Gastroesophageal sphincter (tissue), 4 donors: ENCODE data around the gene ZNF784. TPM values are rescaled to one million over a fixed set of nuclear protein-coding genes. Genes with fewer than 3 reads are reported as not detected.

Experiments used
- ATAC-seq: fragments of 150-250 bp; one replicate; pipeline ENCODE4 v1.9.1; 2016; ENCODE audit warnings: mild to moderate bottlenecking, moderate library complexity
- H3K27ac ChIP-seq, 4 donors: fragments of 200-600 bp; sonication (generic) in 3 of 4; 1 replicate in 3 of 4; 2 replicates in 1 of 4; pipeline ENCODE4 v1.5.1; 2016 to 2019
- H3K27me3 ChIP-seq: fragments of 200-600 bp; sonication (generic); one replicate; pipeline ENCODE4 v1.5.1; 2019
- H3K36me3 ChIP-seq, 2 donors: fragments of 200-600 bp; sonication (generic); one replicate each; pipeline ENCODE4 v1.5.1; 2019; ENCODE audit warnings: control low read depth in 1 of 2
- H3K4me1 ChIP-seq, 3 donors: fragments of 200-600 bp; sonication (generic); 1 replicate in 2 of 3; 2 replicates in 1 of 3; pipeline ENCODE4 v1.5.1; 2016 to 2019; ENCODE audit warnings: control low read depth in 2 of 3
- H3K4me3 ChIP-seq, 2 donors: fragments of 200-600 bp; sonication (generic); one replicate each; pipeline ENCODE4 v1.5.1; 2019; ENCODE audit warnings: mild to moderate bottlenecking in 1 of 2, moderate library complexity in 1 of 2
- H3K9me3 ChIP-seq, 3 donors: fragments of 200-600 bp; sonication (generic); one replicate each; pipeline ENCODE4 v1.5.1; 2017 to 2019; ENCODE audit warnings: control low read depth in 2 of 3
- EP300 ChIP-seq: sonication (generic); formaldehyde crosslinking; IDR thresholded peaks from one replicate; pipeline ENCODE4 v1.6.1; 2017; ENCODE audit warnings: antibody characterized with exemption, mild to moderate bottlenecking
- POLR2A ChIP-seq, 2 donors: fragments of 450-650 bp; IDR thresholded peaks; one replicate each; pipeline ENCODE4 v1.6.1; 2017; ENCODE audit warnings: antibody characterized with exemption in 2 of 2, mild to moderate bottlenecking in 2 of 2, moderate library complexity in 1 of 2
- POLR2AphosphoS5 ChIP-seq: sonication (generic); formaldehyde crosslinking; IDR thresholded peaks from one replicate; pipeline ENCODE4 v1.6.1; 2017; ENCODE audit warnings: antibody characterized with exemption
- WGBS, 2 donors: methylation state at CpG; one replicate each; pipeline ENCODE4 v1.1.5; 2018; ENCODE audit warnings: low coverage in 1 of 2; 5-methylcytosine and 5-hydroxymethylcytosine counted together
- total RNA-seq, 4 donors: library from RNA; depleted of rRNA; stranded (reverse); fragments of >200 nt; gene quantifications; one replicate each; pipeline ENCODE4 v1.1.0, GENCODE V29; 2016
- TF ChIP-seq, protein P1 (sequence below), 4 experiments: fragments of 200-600 bp in 2 of 4; fragments of 450-650 bp in 2 of 4; sonication (generic) in 1 of 4; IDR thresholded peaks; one replicate each; pipeline ENCODE4 v1.5.1; 2017 to 2019; ENCODE audit warnings: antibody characterized with exemption in 4 of 4, mild to moderate bottlenecking in 2 of 4, moderate library complexity in 2 of 4

The ZNF784 gene
- total RNA-seq, 4 donors from 2014 or later, result 0.54 to 8.1 (median 4.8) TPM

DNA sequence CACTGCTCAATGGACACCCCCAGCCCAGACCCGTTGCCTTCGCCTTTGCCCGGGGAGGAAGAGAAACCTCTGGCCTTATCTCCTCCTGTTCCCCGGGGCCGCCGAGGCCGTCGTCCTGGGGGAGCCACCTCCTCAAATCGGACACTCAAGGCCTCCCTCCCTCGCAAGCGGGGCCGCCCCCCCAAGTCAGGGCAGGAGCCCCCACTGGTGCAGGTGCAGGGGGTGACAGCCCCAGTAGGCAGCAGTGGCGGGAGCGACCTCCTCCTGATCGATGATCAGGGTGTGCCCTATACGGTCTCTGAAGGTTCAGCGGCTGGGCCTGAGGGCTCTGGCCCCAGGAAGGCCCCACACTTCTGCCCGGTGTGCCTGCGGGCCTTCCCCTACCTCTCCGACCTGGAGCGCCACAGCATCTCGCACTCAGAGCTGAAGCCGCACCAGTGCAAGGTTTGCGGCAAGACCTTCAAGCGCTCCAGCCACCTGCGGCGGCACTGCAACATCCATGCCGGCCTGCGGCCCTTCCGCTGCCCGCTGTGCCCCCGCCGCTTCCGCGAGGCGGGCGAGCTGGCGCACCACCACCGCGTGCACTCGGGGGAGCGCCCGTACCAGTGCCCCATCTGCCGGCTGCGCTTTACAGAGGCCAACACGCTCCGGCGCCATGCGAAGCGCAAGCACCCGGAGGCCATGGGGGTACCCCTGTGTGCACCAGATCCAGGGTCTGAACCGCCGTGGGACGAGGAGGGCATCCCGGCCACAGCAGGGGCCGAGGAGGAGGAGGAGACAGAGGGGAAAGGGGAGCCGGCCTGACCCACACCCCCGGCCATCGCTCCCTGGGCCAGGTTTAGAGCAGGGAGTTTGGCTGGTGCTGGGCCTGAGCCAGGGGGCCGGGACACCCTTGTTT is 22.0 kb downstream of the ZNF784 start:
- H3K4me3 ChIP-seq, result no peak overlapping the region
- peaks cover 0 to 51% (median 21%) of the 10 kb centered on the region in 3 donors for H3K4me1 ChIP-seq
- TF ChIP-seq POLR2AphosphoS5, result no peak
- TF ChIP-seq POLR2A (IDR thresholded peaks at IDR 0.05), result no peak
- TF ChIP-seq, protein P1, sequence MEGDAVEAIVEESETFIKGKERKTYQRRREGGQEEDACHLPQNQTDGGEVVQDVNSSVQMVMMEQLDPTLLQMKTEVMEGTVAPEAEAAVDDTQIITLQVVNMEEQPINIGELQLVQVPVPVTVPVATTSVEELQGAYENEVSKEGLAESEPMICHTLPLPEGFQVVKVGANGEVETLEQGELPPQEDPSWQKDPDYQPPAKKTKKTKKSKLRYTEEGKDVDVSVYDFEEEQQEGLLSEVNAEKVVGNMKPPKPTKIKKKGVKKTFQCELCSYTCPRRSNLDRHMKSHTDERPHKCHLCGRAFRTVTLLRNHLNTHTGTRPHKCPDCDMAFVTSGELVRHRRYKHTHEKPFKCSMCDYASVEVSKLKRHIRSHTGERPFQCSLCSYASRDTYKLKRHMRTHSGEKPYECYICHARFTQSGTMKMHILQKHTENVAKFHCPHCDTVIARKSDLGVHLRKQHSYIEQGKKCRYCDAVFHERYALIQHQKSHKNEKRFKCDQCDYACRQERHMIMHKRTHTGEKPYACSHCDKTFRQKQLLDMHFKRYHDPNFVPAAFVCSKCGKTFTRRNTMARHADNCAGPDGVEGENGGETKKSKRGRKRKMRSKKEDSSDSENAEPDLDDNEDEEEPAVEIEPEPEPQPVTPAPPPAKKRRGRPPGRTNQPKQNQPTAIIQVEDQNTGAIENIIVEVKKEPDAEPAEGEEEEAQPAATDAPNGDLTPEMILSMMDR (IDR thresholded peaks at IDR 0.05), result no peak
- no peak for TF ChIP-seq EP300
- no peak for ATAC-seq
- H3K27ac ChIP-seq, result no peak overlapping the region
- no peaks in the 10 kb centered on the region for H3K9me3 ChIP-seq
- 80% methylated on average over 1 of the region's 60 CpGs; no CpG with 5 or more reads in 1 of the 2 donors for WGBS, 2 donors
- H3K27me3 ChIP-seq, result no peaks in the 10 kb centered on the region
- peaks cover 0 to 14% of the 10 kb centered on the region in 2 donors for H3K36me3 ChIP-seq

DNA sequence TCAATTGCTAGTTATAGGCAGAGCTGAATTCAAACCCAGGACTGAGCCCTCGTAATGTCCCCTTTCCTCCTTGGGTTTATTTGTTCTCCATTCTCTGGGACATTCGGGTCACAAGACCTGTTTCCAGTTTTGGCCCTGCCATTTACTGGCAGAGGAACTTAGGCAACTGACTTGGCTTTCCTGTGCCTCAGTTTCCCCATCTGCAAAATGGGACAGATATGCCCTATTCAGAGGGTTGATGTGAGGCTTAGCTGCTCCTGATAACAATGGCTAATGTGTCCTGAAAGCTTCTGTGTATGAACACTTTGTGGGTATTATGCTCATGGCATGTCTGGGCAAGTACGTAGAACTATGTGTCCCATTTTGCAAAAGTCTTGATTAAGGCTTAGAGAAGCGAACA is 23.3 kb downstream of the ZNF784 start:
- ATAC-seq, result no peak
- TF ChIP-seq EP300 (no peak), POLR2A (IDR thresholded peaks at IDR 0.05) (no peak), POLR2AphosphoS5 (no peak)
- TF ChIP-seq, protein P1 (IDR thresholded peaks at IDR 0.05), result no peak
- peaks cover 0 to 27% of the 10 kb centered on the region in 2 donors for H3K36me3 ChIP-seq
- H3K4me3 ChIP-seq, result peak overlapping the region; percentile 49 to 70
- H3K27me3 ChIP-seq, result no peaks in the 10 kb centered on the region
- H3K9me3 ChIP-seq, result no peaks in the 10 kb centered on the region
- peak overlapping the region; percentile 93 to 99 (median 96) for H3K27ac ChIP-seq
- H3K4me1 ChIP-seq, result peaks cover 0 to 39% (median 12%) of the 10 kb centered on the region in 3 donors
- WGBS, 2 donors, result 68 to 72% methylated on average over 2 to 4 of the region's 4 CpGs

DNA sequence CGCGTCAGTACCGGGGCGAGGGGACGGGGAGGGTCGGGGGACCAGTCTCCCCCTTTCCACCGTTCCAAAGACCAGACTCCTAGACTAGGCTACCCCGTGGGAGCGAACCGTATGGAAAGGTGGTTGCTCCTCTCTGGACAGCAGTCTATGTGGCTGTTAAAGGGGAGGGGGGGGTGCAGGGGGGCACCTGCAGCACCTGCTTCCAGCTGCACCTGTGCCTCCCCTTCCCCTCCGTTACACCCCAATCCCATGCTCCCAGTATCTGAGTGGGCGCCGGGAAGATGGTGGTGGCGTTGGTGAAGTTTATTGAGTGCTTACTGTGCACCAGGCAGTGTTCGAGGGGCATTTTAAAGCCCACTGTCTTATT is 23.7 kb downstream of the ZNF784 start:
- no peak for ATAC-seq
- Histone ChIP-seq H3K4me1 (peaks cover 0 to 36% (median 12%) of the 10 kb centered on the region in 3 donors), H3K36me3 (peaks cover 0 to 31% of the 10 kb centered on the region in 2 donors), H3K27me3 (no peaks in the 10 kb centered on the region), H3K27ac (peak overlapping the region; percentile 93 to 99 (median 96)), H3K4me3 (peak overlapping the region; percentile 49 to 70), H3K9me3 (no peaks in the 10 kb centered on the region)
- TF ChIP-seq POLR2AphosphoS5 (no peak), EP300 (no peak), POLR2A (IDR thresholded peaks at IDR 0.05) (no peak)
- TF ChIP-seq, protein P1 (IDR thresholded peaks at IDR 0.05), result no peak
- 9% methylated on average over 5 of the region's 15 CpGs; no CpG with 5 or more reads in 1 of the 2 donors for WGBS, 2 donors

DNA sequence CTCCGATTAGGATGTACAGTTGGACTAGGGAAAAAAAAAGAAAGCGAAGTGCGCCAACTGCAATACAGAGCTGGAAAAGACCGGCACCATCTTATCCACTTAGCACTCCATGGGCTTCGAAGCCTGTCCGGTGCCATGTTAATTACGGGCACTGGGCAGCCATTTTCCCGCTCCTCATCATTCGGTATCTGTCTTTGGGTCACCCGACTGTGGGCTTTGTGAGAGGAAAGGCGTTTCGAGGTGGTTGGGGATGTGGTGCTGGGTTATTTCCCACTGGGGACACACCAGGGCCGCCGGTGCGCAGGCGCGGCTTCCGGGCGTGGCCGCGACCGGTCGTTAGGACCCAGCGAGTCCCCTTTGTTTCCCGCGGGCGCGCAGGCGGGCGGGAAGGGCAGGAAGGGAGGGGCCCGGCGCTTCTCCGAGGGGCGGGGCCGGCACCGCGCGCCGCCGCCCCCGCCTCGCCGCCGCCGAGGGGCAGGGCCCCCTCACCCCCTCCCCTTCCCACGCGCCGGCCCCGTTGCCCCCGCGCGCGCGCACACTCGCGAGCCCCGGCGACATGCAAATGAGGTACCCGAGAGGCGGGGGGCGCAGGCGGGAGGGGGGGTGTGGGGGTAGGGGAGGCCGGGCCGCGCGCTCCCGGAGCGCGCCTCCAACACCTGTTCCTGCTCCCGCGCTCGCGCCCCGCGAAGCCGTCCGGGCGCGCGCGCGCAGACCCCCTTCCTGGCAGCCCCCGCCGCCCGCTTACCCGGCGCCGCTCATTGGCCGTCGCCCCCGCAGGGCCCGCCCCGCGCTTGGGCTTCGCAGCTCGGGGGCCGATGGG is 24.3 kb downstream of the ZNF784 start, which contains the start of gene ZNF524:
Gene ZNF524 (plus strand): TSS at position 447 of the 820 bp plus-strand sequence. CDS start 1,825 bp downstream, outside the sequence.
- Histone ChIP-seq H3K9me3 (no peaks in the 10 kb centered on the region), H3K36me3 (peaks cover 0 to 37% of the 10 kb centered on the region in 2 donors), H3K4me3 (peak within 1 kb of the TSS; percentile 49 to 70), H3K27me3 (no peaks in the 10 kb centered on the region), H3K27ac (peak within 1 kb of the TSS; percentile 93 to 99 (median 96)), H3K4me1 (peaks cover 0 to 35% (median 12%) of the 10 kb centered on the region in 3 donors)
- WGBS, 2 donors, result 0 to 1% methylated on average over 3 to 11 of the region's 97 CpGs
- TF ChIP-seq POLR2AphosphoS5 (peak; percentile 34), EP300 (no peak)
- TF ChIP-seq, protein P1 (IDR thresholded peaks at IDR 0.05), result peak in 1 of 4 experiments; percentile 10
- ATAC-seq, result peak; percentile 78
